NCI-H524 treated with DMSO at 0.1 percent for 48 hours (cell line): ENCODE data around the gene CNBP.
"Not testable (repeated sequence)": the region's sequence is repeated elsewhere in the genome, so short reads cannot be mapped to it uniquely, and the experiment has no call there.

ENCODE experiments used
- DNase-seq: peaks from one replicate; lab custom pipeline; 2025; lab: John Stamatoyannopoulos, UW

Gene CNBP

DNA sequence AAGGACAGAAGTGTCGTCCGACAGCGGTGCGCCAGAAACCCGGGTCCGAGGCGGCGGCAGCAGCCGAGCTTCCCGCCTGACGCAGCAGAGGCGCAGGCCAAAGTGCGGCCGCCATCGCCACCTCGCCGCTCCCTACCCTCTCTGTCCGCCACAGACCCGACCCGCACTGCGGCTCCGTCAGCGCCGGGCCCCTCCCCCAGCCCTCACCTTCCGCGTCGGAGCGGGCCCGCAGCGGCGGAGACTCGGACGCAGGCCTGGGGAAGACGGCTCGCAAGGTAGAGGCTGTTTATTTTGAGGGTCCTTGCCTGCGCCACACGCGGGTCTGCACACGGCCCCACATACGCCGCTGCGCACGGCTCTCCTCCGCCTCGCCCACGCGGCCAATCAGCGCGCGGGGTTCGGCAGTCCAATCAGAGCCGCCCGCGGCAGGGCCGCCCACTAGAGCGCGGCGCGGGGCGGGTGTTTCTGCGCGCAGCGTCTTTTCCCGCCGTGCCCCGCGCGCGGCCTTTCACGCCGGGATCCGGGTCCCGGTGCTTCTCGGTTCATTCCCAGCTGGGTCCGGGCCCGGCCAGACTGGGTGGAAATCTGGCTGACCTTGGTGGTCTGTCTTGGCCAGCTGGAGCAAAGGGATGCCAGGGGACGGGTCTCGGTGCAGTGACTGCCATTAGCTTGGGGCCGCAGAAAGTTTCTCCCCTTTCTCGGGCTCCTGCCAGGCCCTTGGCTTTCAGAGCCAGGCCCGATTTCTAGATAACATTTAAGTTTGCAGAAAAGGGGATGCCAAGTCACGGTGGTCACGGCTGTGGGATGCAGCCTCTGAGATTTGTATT is at the start of gene CNBP:
TSS of gene CNBP (minus strand) at position 328 of the 827 bp plus-strand sequence. CDS start 12,139 bp downstream, outside the sequence.
- DNase-seq = peak; percentile 73

DNA sequence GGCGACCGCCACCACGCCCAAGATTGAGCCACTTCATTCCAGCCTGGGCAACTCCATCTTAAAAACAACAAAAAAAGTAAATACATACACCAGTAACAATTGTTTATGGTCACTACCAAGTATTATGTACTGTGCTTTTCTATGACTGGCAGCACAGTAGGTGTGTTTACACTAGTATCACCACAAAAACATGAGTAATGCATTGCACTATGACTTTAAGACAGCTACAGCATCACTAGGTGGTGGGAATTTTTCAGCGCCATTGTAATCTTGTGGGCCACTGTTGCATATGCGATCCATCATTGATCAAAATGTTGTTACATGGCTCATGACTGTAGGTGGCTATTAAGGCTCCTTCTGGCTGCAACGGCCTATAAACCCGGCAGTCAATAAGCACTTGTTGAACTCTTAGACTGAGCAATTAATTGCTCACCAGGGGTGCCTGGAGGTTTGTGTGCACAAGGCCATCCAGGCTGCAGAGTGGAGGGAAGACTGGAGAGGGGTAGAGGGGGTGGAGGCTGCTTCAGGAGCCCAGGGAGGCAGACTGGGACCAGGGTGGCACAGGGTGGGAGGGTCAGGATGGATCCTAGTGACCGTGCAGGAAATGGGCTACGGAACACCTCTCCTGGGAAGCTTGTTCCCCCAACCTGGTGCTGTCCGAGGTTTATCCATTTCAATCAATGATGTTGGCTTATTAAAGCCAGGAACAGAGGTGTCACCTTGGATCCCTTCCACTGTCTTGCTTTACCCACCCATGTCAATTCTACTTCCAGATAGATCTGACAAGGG is 47.8 kb upstream of the CNBP start:
- DNase-seq = no peak

DNA sequence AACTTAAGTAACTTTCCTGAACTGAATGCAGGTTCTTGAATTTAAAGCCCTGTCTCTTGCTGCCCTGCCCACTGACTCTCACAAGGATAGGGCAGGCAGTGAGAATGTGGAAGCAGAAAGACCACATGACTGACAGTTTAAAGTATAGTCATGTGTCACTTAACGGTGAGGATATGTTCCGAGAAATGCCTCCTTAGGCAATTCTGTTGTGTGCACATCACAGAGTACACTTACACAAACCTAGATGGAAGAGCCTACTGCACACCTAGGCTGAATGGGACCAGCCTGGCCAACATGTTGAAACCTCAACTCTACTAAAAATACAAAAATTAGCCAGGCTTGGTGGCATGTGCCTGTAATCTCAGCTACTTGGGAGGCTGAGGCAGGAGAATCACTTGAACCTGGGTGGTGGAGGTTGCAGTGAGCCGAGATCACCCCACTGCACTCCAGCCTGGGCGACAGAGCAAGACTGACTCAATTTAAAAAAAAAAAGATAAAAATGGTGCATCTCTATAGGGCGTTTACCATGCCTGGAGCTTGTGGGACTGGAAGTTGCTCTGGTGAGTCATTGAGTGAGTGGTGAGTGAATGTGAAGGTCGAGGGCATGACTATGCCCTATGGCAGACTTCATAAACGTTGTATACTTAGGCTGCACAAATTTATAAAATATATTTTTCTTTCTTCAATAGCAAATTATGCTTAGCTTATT is 46.8 kb upstream of the CNBP start:
- no peak for DNase-seq

GRCh38 chr3:129228891-129229585 is 45.3 kb upstream of the CNBP start:
- DNase-seq = no peak

DNA sequence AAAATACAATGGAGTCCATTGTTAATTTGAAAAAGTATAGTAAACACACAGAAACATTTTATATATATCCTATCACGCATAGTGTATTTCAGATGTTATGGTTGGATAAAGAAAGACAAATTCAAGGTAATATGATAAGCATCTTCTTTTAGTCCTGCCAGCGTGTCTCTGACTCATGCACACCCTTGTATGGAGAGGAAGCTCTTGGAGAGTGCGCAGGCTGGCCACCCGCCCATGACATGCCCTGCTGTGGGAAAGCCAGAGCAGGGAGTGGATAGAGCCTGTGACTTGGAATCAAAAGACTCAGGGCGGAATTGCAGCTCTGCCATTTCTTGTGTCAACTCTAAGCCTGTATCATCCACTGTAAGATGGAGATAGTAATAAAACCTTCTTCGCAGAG is 42.7 kb upstream of the CNBP start:
- DNase-seq = no peak

- DNase-seq = no peak
Measured at GRCh38 chr3:129224984-129225393, 41.3 kb upstream of the CNBP start.

DNA sequence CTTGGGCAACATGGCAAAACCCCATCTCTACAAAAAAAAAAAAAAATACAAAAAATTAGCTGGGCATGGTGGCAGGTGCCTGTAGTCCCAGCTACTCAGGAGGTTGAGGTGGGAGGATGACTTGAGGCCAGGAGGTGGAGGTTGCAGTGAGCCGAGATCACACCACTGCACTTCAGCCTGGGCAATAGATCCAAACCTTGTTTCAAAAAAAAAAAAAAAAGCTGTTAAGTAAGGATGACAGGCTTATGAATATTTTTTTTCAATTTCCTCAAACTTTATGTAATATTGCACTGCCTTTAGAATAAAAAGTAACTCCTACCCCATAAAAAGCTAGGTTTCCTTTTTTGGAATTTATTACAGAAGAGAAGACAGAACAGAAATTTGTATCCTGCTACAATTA is 40.7 kb upstream of the CNBP start:
- DNase-seq = not testable (repeated sequence)

GRCh38 chr3:129218742-129219141 is 35.0 kb upstream of the CNBP start:
- no peak for DNase-seq

GRCh38 chr3:129213238-129213637 is 29.5 kb upstream of the CNBP start:
- no peak for DNase-seq

DNA sequence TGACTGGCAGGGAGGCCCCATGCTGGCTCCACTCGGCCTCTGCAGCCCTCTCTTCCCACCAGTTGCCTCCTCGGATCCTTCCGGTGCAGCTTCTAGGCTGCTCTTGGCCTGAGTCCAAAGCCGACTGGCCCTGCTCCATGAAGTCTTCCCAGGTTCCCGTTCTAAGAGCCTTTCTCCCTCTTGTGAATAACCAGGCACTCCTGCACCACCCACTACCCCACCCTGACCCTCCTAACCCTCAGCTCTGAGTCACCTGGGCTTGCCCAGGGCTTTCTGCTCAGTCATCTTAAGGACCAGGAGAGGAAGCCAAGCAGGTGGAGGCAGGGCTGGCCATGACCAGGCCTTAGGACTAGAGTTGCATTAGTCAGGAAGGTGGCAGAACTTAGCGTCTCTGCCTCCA is 28.1 kb upstream of the CNBP start:
- DNase-seq = no peak

DNA sequence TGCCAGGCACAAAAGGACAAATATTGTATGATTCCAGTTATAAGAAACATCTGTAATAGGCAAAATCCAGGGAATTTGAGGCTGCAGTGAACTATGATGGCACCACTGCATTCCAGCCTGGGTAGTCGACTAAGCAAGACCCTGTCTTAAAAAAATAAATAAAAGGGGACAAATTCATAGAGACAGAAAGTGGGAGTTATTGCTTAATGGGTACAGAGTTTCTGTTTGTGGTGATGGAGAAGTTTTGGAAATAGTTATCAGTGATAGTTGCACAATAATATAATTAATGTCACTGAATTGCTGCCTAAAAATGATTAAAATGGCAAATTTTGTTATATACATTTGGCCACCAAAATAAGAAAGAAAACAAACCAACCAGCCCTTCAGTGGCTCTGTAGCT is 27.6 kb upstream of the CNBP start:
- no peak for DNase-seq

- DNase-seq = no peak
Measured at GRCh38 chr3:129207479-129207878, 23.8 kb upstream of the CNBP start.

DNA sequence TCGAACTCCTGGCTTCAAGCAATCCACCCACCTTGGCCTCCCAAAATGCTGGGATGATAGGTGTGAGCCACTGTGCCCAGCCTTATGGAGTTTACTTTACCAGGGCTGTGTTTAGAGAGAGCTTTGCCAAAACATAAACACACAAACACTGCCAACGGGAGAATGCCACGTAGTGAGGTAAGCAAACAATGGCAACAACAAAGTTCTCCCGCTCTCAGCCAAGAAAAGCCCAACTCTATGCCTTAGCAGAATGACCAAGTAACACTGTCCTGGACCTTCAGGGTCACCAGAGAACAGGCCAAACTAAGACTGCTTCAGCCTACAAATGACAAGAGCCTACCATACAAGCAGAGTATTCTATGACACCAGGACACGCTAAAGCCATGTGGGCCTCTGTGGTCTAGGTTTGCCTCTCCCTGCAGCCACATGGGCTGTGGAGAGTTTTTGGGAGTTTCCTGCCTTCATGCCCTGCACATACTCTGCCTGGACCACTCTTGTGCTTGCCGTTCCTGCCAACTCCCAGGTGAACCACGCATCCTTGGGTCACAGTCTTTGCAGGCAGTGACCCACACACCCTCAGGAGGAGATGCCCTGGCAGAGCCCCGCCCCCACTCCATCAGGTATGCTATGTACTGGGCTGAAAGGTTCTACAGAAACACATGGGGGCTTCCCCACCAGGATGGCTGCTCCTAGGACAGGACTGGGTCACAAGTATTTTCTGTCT is 21.6 kb upstream of the CNBP start:
- no peak for DNase-seq

DNA sequence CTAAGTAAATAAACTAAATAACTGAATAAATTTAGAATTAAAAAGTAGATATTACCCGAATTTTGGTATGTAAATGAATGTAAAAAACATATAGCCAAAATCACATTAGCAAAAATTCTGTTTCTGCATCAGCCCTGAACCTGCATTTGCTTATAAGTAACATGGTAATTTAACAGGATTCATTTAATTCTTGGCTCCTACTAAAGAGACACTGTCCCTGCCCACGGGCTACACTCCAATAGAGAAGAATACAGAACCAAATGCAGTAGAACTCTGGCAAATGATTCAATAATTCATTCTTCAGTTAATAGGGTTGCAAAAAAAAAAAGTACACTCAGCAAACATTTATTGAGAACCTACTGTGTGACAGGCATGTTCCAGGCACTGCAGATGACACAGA is 20.8 kb upstream of the CNBP start:
- DNase-seq = no peak

GRCh38 chr3:129199366-129199765 is 15.7 kb upstream of the CNBP start:
- no peak for DNase-seq

- DNase-seq = no peak
Measured at GRCh38 chr3:129197321-129197720, 13.6 kb upstream of the CNBP start.

DNA sequence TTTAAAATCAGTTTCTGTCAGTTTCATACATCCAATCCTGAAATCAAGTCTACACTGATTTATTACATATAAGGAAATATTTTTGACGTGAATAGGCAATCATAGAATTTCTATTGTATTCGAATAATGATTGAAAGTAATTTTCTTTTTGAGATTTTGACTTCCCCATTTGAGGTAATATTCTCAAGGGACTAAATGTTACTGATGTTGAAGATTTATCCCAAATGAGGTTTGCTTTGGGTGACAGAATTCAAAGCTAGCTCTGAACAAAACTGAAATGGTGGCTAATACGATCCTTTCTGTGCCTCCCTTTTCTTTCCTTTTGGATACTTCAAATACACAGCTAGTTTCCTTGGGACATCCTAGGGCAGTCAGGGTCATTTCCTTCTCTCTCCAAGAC is 12.9 kb upstream of the CNBP start:
- no peak for DNase-seq

GRCh38 chr3:129195731-129196256 is 12.1 kb upstream of the CNBP start:
- DNase-seq = no peak

DNA sequence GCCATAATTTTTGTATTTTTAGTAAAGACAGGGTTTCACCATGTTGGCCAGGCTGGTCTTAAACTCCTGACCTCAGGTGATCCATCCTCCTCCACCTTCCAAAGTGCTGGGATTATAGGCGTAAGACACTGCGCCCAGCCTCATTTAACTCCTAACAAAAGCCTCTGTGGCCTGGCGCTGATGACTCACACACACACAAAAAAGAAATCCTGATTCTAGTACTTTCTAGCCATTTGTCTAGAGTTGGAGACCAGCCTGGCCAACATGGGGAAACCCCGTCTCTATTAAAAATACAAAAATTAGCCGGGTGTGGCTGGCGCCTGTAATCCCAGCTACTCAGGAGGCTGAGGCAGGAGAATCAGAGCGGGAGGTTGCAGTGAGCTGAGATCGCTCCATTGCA is 6.1 kb upstream of the CNBP start:
- not testable (repeated sequence) for DNase-seq

GRCh38 chr3:129187857-129188256 is 4.2 kb upstream of the CNBP start:
- DNase-seq = no peak

DNA sequence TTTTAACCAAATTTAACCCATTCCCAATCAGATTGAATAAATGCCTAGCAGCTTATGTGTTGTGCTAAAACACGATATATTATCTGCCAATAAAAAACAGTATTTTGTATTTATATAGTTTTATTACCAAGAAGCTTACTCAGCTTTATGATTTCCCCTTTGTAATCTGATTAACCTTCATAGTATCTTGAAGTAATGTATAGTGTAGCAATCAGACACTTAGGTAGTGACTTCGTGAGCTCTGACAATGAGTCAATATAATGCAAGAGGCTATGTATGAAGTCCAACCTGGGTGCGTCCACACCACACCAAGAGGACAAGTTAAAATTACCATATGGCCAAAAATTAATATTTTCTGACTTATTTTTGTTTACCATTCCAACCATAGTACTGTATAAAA is 2.1 kb upstream of the CNBP start:
- DNase-seq = no peak
